Measurements from ENCODE around the gene PCGF6. TPM values are rescaled to one million over a fixed set of nuclear protein-coding genes. Genes with fewer than 3 reads are reported as not detected.

Gene PCGF6, protein sequence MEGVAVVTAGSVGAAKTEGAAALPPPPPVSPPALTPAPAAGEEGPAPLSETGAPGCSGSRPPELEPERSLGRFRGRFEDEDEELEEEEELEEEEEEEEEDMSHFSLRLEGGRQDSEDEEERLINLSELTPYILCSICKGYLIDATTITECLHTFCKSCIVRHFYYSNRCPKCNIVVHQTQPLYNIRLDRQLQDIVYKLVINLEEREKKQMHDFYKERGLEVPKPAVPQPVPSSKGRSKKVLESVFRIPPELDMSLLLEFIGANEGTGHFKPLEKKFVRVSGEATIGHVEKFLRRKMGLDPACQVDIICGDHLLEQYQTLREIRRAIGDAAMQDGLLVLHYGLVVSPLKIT
- total RNA-seq: 10 to 100 TPM in 1 of 4 donors, 1 to 10 TPM in 3; 5.8 to 10.8 (median 9.6) TPM

DNA sequence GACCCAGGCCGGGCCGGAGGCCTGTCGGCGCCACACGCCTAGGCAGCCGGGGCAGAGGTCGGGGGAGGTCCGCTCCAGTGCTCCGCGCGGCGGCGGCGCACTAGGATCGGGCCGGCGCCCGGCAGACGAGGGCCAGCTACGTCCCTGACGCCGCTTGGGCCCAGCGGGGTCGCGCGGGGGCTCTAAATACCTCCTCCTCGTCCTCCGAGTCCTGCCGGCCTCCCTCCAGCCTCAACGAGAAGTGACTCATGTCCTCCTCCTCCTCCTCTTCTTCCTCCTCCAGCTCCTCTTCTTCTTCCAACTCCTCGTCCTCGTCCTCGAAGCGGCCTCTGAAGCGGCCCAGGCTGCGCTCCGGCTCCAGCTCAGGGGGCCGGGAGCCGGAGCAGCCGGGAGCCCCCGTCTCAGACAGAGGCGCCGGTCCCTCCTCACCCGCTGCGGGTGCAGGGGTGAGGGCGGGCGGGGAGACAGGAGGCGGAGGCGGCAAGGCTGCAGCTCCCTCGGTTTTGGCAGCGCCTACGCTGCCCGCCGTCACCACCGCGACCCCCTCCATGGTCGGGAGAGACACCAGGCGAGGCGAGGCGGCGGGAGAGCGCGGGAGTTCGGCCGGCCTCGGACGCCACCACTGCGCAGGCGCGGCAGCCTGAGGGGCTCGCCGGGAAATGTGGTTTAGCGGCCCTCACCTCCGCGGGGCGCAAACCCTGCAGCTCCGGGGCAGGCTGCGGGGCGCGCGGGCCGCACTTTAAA, at the start of gene PCGF6:
Gene PCGF6 (minus strand): TSS at position 624 of the 744 bp plus-strand sequence. CDS start 74 bp downstream, at position 550.
- peak; percentile 81 to 82 for DNase-seq
- H3K9me3 ChIP-seq: no peaks in the 10 kb centered on the region
- peaks cover 7 to 21% of the 10 kb centered on the region in 2 donors for H3K36me3 ChIP-seq
- H3K27ac ChIP-seq: peak within 1 kb of the TSS; percentile 56 to 87 (median 85)
- H3K4me3 ChIP-seq (replicated peaks in 1 of 3): peak within 1 kb of the TSS; percentile 47 to 90 (median 80)
- 0 to 2% methylated on average over 31 to 51 of the region's 82 CpGs for WGBS, 2 donors
- H3K27me3 ChIP-seq: no peaks in the 10 kb centered on the region
- TF ChIP-seq, protein P1, sequence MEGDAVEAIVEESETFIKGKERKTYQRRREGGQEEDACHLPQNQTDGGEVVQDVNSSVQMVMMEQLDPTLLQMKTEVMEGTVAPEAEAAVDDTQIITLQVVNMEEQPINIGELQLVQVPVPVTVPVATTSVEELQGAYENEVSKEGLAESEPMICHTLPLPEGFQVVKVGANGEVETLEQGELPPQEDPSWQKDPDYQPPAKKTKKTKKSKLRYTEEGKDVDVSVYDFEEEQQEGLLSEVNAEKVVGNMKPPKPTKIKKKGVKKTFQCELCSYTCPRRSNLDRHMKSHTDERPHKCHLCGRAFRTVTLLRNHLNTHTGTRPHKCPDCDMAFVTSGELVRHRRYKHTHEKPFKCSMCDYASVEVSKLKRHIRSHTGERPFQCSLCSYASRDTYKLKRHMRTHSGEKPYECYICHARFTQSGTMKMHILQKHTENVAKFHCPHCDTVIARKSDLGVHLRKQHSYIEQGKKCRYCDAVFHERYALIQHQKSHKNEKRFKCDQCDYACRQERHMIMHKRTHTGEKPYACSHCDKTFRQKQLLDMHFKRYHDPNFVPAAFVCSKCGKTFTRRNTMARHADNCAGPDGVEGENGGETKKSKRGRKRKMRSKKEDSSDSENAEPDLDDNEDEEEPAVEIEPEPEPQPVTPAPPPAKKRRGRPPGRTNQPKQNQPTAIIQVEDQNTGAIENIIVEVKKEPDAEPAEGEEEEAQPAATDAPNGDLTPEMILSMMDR (IDR thresholded peaks at IDR 0.05): peak in 1 of 6 experiments; percentile 8
- TF ChIP-seq POLR2A (IDR thresholded peaks at IDR 0.05): peak in 1 of 2 donors; percentile 53
- intact Hi-C loops (cut with DNase I): no loop called here
- no peaks in the 10 kb centered on the region for H3K4me1 ChIP-seq

- DNase-seq: no peak
- 65 to 68% methylated on average over 19 of the region's 19 CpGs for WGBS, 2 donors
- Histone ChIP-seq H3K9me3 (no peaks in the 10 kb centered on the region), H3K4me1 (peaks cover 20 to 21% of the 10 kb centered on the region in 2 donors), H3K27ac (no peak overlapping the region), H3K36me3 (peaks cover 0 to 24% of the 10 kb centered on the region in 2 donors), H3K4me3 (replicated peaks in 1 of 3) (peak overlapping the region in 2 of 3 donors; percentile 31 to 87), H3K27me3 (no peaks in the 10 kb centered on the region)
- no peak for TF ChIP-seq POLR2A (IDR thresholded peaks at IDR 0.05)
- TF ChIP-seq, protein P1 (IDR thresholded peaks at IDR 0.05): no peak
- intact Hi-C loops (cut with DNase I): no loop called here
These were observed 46.4 kb upstream of the PCGF6 start for GRCh38 chr10:103397191-103397825.

DNA sequence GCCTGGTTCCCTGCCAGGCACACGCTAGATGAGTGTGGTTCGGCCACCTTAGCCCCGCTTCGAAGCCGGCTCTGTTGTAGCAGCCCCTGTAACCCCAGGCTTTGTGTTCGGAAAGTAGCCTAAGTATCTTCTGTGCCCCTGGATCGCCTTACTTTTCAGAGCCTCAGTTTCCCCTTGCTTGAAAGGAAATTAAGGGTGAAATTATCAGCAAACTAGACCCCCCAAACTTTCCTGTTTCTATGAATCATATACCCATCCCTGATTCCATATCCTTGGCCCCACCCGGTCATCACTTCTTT, 45.8 kb upstream of the PCGF6 start:
- H3K4me1 ChIP-seq: peaks cover 20 to 21% of the 10 kb centered on the region in 2 donors
- H3K27ac ChIP-seq: peak overlapping the region in 1 of 3 donors; percentile 64
- no peaks in the 10 kb centered on the region for H3K9me3 ChIP-seq
- 0% methylated on average over 8 of the region's 8 CpGs for WGBS, 2 donors
- intact Hi-C loops (cut with DNase I): no loop called here
- peaks cover 2 to 25% of the 10 kb centered on the region in 2 donors for H3K36me3 ChIP-seq
- TF ChIP-seq POLR2A (IDR thresholded peaks at IDR 0.05): no peak
- peak overlapping the region; percentile 31 to 87 (median 51) for H3K4me3 ChIP-seq (replicated peaks in 1 of 3)
- H3K27me3 ChIP-seq: no peaks in the 10 kb centered on the region
- DNase-seq: no peak

DNA sequence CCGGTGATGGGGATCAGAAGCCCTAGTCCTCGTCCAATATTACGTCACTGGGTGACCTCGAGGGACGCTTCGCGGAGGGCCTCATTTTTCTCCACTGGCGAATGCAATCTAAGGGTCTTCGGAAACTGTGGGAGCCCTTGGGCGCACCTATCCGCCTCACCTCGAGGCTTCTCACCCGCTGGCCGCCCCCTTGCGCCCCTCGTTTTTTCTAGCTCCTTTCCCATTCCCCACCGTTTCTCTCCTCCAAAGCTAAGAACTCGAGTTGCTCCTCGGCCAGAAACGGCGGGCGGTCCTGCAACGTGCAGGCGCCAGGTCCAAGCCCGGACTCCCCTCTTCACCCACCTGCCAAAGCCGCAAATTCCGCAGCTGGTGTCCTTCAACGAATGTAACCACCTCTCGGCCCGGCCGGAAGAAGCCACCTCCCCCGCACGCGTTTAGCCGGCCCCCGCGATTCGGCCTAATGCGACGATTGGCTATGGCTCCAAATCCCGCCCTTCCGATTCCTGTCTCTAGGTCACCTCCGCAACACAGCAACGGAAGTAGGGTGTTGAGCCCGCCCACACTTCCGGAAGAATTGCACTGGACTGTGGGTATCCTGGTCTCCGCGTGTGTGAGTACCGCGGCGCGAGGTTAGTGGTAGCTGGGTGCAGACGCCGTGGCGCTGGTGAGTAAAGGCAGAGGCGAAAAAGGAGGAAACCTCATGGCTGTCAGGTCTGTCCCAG, 45.3 kb upstream of the PCGF6 start, which contains the start of the genes ATP5MK and PDCD11:
Gene ATP5MK (minus strand): TSS at position 409 of the 722 bp plus-strand sequence. CDS start 4,018 bp downstream, outside the sequence.
Gene PDCD11 (plus strand): TSS at position 560 of the 722 bp plus-strand sequence. CDS start 1,801 bp downstream, outside the sequence.
- peaks cover 20 to 21% of the 10 kb centered on the region in 2 donors for H3K4me1 ChIP-seq
- no peaks in the 10 kb centered on the region for H3K9me3 ChIP-seq
- intact Hi-C loops (cut with DNase I): no loop called here
- DNase-seq: peak; percentile 99
- peaks cover 7 to 28% of the 10 kb centered on the region in 2 donors for H3K36me3 ChIP-seq
- peak within 1 kb of the TSS; percentile 51 to 87 (median 51) for H3K4me3 ChIP-seq (replicated peaks in 1 of 3)
- WGBS, 2 donors: 0% methylated on average over 44 to 47 of the region's 56 CpGs
- peak within 1 kb of the TSS in 2 of 3 donors; percentile 64 to 73 for H3K27ac ChIP-seq
- TF ChIP-seq POLR2A (IDR thresholded peaks at IDR 0.05): peak in 1 of 2 donors; percentile 71
- TF ChIP-seq, protein P1 (IDR thresholded peaks at IDR 0.05): peak in 1 of 6 experiments; percentile 4
- H3K27me3 ChIP-seq: no peaks in the 10 kb centered on the region

- DNase-seq: peak in 1 of 2 donors; percentile 5
- TF ChIP-seq POLR2A (IDR thresholded peaks at IDR 0.05): no peak
- TF ChIP-seq, protein P1 (IDR thresholded peaks at IDR 0.05): no peak
- intact Hi-C loops (cut with DNase I): no loop called here
- H3K4me3 ChIP-seq (replicated peaks in 1 of 3): peak overlapping the region; percentile 9 to 87 (median 51)
- peaks cover 11 to 28% of the 10 kb centered on the region in 2 donors for H3K36me3 ChIP-seq
- 2 to 3% methylated on average over 11 of the region's 11 CpGs for WGBS, 2 donors
- H3K27me3 ChIP-seq: no peaks in the 10 kb centered on the region
- no peaks in the 10 kb centered on the region for H3K9me3 ChIP-seq
- peaks cover 20 to 21% of the 10 kb centered on the region in 2 donors for H3K4me1 ChIP-seq
- H3K27ac ChIP-seq: peak overlapping the region in 2 of 3 donors; percentile 64 to 73
These were observed 44.8 kb upstream of the PCGF6 start for GRCh38 chr10:103395754-103396066.
